Activated gamma-delta T cell treated with anti-CD3 and anti-CD28 coated beads, Interleukin-2, amount 50 U/mL, for 16 hours (primary cell): ENCODE measurements around the gene LRTM1.

Experiments used
- DNase-seq: peaks from one replicate; pipeline ENCODE4 v3.0.0-alpha.2; 2020; ENCODE audit warnings: low read depth

Gene LRTM1

DNA sequence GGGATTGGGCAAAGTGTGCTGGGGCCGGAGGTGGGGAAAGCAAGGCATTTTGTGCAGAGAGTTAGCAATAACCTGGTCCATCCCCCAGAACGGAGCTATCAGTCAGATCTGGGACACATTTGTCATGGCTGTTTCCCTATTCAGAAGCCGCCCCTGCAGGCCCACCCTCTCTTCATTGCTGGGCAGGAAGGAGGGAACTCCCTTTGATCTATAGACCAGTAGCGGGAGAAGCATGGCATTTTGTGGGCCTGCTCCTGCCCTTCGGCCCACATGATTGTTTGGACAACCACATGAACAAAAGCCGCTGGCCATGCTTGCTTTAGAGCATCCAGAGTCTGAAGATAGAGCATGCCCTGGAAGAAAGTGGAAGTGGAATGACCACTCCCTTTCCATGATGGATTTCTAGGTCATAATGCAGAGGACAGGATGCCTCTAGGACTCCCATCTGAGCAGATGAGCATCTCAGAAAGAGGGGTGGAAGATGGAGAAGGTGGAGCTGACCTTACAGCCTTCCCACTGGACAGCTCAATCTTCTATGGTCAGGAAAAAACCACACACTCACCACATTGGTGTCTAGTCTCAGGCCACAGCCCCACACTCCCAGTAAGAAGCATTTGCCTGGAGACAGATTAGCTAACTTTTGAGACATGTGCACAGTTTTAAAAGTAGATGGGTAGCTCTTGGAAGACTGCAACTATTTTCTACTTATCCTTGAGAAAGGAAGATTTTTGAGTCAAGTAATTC is 11.9 kb upstream of the LRTM1 start:
- no peak for DNase-seq

GRCh38 chr3:54936561-54936960 is 8.7 kb upstream of the LRTM1 start:
- no peak for DNase-seq

- DNase-seq = no peak
These were observed 8.0 kb upstream of the LRTM1 start for GRCh38 chr3:54935869-54936268.

- DNase-seq = no peak
These were observed 4.7 kb upstream of the LRTM1 start for GRCh38 chr3:54932606-54933005.

DNA sequence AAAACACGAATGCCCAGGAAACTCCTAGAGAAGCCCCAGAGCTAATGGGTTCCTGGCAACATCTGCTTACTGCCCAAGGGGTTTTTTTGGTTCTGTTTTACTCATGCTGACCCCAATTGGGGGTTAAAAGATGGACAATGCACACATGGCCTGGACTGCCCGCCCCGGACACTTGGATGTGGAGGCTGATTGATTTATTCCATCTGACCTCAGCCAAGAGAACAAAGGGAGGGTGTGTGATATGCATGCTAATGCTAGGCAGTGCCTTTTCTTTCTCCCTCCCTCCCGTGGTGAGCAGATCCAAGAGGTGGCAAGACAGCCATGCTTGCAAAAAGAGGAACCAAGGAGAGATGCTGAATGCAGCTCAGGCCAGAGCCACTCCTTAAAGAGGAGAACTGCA is 3.3 kb upstream of the LRTM1 start:
- no peak for DNase-seq

GRCh38 chr3:54918516-54918915 is 9.3 kb downstream of the LRTM1 start:
- no peak for DNase-seq

DNA sequence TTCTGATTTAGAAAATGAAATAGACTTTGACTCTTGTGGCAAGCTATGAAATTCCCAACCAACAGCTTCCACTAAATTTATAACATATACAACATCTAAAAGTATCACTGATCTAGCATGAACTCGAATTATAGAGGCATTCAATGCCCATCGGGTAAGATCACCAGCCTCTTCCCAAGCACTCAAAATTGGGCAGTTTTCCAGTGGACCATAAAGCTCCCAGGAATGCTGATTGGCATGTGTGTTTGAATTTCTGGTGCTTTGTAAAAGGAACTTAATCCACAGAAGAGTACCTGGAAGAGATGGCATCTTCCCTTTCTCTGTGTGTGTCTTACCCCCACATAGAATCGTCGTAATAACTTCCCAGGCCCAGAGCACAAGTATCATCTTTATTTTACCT is 10.0 kb downstream of the LRTM1 start:
- no peak for DNase-seq

DNA sequence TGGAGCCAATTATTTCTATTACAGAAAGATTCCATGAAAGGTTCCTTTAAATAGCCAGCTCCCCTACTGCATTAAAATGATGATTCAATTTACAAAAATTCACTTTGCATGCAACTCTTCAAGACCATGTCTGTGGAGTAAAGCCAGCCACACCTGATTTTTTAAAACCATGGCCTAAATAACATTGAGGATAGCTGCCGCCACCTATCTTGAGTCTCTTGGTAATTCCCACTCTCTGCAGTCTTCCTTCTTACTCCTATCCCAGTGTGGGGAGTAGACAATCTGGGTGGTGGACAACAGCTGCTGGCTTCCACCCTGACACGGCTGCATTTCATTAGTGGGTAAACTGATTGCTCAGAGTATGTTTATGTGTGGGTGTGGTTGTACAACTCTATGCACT is 10.7 kb downstream of the LRTM1 start:
- DNase-seq = no peak

GRCh38 chr3:54916732-54917131 is 11.1 kb downstream of the LRTM1 start:
- no peak for DNase-seq

DNA sequence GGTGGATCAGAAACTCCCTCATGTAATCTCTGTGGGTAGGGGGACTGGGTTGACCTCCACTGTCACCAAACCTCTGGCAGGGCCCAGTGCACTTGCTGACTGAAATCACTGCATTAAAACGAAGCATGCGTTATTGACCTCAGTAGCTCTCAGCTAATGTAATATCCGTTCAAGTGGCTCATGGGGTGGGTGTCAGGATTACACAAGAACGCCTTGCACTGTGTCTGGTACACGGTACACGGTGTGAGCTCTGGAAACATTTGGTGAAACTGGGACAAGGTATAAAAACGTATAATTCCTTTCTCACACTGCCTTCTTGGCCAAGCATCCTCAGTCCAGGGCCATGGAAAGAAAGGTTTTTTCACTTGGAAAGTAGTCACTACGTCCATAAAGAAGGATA is 11.9 kb downstream of the LRTM1 start:
- DNase-seq = no peak

- DNase-seq = no peak
These were observed 12.7 kb downstream of the LRTM1 start for GRCh38 chr3:54915181-54915580.

- DNase-seq = no peak
These were observed 13.7 kb downstream of the LRTM1 start for GRCh38 chr3:54914180-54914579.

GRCh38 chr3:54909191-54909590 is 18.7 kb downstream of the LRTM1 start:
- no peak for DNase-seq

DNA sequence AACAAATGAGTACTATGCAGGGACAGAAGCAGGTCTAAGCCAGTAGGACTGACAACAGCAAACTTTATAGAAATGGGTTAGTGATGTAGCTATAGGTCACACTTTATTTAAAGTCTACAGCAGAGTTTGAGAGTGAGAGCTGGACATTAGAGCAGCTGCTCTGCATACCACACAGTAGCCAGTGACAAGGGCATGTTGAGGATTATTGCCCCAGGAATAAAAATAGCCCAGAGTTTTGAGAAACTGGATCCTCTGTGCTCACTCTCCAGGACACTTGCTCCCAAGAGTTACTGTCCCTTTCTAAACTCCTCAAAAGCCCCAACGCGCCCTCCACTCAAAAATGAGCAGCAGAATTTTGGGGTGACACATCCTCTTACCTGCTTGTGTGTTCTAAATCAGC is 21.1 kb downstream of the LRTM1 start:
- DNase-seq = no peak

DNA sequence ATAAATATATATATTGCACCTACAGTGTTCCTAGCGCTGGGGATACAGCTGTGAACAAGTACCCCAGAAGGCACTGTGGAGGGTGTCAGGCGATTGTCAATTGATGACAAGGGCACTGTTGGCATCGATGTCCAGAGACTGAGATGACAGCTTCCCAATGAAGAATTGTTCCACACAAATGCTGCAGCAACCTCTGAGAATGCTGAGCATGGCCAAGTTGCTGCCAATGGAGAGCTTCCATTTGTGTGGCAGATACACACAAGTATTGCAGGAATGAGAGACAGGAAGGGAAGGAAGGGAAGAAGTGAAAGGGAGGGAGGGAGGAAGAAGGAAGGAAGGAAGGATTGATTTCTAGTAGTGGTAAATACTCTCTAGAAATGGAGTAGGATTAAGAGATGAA is 21.9 kb downstream of the LRTM1 start:
- no peak for DNase-seq

GRCh38 chr3:54905261-54905888 is 22.5 kb downstream of the LRTM1 start:
- DNase-seq = no peak

DNA sequence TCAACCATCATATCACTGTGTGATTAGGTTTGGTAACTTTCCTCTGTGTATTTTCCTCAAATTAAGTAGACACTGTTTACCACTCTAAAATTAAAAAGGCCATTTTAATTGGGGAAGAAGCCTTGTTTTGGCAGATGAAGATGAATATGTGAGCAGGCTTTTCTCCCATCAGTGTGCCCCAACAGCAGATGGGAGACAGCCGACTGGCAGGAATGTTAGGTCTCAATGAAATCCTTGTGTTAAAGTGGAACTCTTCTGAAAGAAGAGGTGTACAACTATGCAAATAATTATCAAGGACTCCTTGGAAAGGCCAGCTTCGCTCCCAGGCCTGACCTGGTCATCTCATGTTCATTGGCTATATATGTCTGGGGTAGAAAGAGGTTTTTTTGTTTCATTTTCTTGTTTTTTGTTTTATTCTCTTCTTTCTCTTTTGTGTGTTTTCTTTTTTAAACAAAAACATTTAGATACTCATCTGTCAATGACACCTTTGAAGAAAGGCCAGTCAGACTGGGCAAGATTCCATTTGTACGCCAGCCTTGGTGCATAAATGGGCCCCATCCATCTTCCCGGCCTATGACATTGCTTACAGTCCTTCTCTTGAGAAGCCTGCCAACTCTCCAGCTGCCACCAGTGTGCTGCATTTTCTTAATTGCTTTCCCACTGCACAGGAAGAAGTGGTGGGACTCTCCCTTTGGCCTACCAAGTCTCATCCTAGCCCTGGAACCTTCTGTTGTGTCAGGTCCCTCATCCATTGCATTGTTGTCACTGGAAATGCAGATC is 25.8 kb downstream of the LRTM1 start:
- DNase-seq = no peak

GRCh38 chr3:54900838-54901591 is 26.8 kb downstream of the LRTM1 start:
- DNase-seq = no peak

DNA sequence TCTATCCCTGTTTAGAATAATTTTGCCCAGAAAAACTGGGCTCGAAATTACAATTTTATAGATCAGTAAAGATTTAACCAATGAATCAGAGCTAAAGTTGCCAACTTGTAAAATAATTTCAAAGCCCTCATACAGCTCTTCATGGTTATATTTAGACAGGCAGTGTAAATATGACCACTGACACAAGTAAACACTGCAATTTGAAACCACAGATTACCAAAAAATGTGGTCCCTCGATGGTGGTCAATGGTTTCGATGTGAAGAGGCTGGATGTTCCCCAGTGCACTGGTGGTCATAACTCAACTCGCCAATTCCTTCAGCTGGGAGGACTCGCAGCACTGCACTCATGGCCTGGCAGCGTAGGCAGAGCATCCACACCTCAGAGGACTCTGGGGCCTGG is 28.6 kb downstream of the LRTM1 start:
- no peak for DNase-seq

DNA sequence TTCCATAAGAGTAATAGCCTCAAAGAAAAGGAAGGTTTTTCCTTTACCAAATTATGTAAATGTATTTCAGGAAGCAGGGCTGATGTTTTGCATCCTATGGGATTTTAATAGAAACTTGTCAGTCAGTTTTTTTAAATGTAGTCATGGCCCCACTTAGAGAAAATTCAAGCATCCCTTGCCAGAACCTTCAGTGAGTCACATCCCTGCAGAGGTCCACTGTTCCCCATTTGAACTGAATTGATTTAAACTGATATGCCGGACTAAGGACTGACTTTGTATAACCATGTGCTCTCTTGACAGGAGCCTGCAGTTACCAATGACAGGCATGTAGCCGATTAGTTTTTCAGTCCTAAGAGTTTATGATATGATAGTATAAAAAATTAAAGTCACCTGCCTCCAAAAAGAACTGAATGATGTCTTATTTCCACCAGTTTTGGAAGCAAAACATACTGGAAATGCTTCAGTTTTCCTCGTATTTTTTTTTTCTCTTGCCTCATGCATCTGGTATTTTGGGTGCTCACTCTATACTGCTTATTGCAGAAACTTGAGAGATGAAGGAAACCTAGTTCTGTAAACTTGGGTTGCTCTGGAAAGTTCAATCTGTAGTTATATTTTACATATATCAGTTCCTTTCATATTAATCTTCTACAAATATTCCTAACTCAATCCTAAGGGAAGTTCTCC is 30.7 kb downstream of the LRTM1 start:
- no peak for DNase-seq

- DNase-seq = no peak
These were observed 32.2 kb downstream of the LRTM1 start for GRCh38 chr3:54895613-54896012.

DNA sequence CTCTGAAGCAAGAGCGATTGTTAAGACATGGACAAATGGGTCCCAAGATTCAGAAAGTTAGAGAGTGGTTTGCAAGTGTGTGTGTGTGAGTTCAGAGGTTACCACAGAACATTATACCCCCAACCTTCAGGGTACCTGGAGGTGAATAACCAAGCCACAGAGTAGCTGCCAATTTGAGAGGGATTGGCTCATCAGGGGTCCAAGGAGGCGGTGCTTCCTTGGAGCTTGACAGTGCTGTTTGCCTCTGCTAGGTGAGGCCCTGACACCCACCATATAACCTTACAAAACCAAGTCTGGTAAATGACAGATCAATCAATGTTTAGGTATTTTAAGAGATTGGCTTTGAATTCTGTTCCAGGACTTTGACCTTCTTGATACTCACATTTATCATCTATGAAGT is 35.7 kb downstream of the LRTM1 start:
- no peak for DNase-seq
